NB4 (cell line): ENCODE results near the gene CWF19L1.

ENCODE experiments used
- CTCF ChIP-seq: IDR thresholded peaks from one replicate; pipeline ENCODE4 v1.5.1; 2012; ENCODE audit warnings: low read depth, low read length
- MAX ChIP-seq: IDR thresholded peaks from 2 replicates; pipeline ENCODE4 v1.6.1; 2011; ENCODE audit warnings: low read depth, low read length
- POLR2A ChIP-seq: IDR thresholded peaks from 2 replicates; pipeline ENCODE4 v1.6.1; 2011; ENCODE audit warnings: mild to moderate bottlenecking; ENCODE audit not compliant: insufficient read length; ENCODE audit errors: extremely low read depth

GRCh38 chr10:100253041-100253440, 14.4 kb downstream of the CWF19L1 start:
- TF ChIP-seq CTCF (no peak), POLR2A (no peak), MAX (no peak)
